NCI-H524 (cell line): ENCODE data around the gene TRAIP.
A peak's percentile ranks its signal among the peaks of the same experiment; 100 is the strongest.
"Not testable (repeated sequence)": the region's sequence is repeated elsewhere in the genome, so short reads cannot be mapped to it uniquely, and the experiment has no call there.

Source experiments
- DNase-seq, 2 experiments: peaks; one replicate each; lab custom pipeline; 2025; lab: John Stamatoyannopoulos, UW

The TRAIP gene

GRCh38 chr3:49856181-49857005 is at the start of gene TRAIP:
TSS of gene TRAIP (minus strand) at chr3:49856564. CDS start at chr3:49856453, 111 bp downstream.
- peak; percentile 96 to 97 for DNase-seq

DNA sequence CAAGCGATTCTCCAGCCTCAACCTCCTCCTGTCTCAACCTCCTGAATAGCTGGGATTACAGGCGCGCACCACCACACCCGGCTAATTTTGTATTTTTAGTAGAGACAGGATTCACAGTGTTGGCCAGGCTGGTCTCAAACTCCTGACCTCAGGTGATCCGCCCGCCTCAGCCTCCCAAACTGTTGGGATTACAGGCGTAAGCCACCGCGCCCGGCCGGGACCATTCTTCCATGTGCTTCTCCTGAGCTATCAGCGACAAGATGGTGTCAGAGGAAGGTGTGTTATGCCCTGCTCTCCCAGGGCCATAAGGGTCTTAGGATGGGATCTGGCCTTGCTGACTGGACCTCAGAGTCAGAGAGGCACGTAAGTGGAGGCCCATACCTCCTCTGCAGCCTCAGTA is 48.1 kb upstream of the TRAIP start:
- not testable (repeated sequence) for DNase-seq

DNA sequence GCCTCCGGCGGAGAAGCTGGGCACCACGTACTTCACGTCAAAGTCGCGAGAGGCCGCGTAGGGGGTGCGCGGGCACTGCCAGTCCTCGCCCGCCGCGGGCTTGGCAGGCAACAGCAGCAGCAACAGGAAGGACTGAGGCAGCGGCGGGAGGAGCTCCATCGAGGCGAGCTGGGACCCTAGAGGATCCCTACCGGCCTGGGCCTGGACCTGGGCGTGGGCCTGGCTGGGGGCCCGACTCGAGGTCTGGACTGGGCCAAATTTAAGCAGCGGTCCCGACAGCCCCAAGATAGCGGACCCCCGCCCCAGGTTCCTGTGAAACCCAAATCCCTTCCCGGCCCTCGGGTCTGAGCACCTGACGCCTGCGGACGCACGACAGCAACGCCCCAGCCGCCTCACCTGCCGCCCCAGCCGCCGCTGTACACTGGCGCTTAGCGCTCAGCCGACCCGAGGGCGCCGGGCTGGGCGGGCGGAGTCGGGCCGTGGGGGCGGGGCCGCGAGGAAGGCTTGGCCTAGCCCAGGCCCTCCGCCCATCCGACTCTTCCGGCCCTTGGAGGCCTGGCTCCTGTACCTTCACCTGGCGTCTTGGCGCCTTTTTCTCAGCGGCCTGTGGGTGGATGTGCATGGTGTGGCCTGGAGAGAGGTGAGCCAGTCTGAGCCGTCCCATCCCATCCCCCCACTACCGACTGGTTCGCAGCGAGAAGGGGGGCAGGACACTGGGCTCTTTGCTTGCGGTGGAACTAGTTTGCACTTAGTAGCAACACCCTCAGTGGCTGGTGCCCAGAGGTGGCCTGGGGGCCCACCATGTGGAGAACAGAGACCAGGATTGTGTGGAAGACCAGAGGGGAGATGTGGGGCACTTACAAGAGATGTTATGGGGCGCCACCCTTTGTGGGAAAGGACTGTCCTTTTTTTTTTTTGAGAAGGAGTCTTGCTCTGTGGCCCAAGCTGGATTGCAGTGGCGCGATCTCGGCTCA is 47.4 kb upstream of the TRAIP start, which contains the start of gene MST1R:
TSS of gene MST1R (minus strand) at position 423 of the 974 bp plus-strand sequence. CDS start at position 159, 264 bp downstream.
- no peak for DNase-seq

DNA sequence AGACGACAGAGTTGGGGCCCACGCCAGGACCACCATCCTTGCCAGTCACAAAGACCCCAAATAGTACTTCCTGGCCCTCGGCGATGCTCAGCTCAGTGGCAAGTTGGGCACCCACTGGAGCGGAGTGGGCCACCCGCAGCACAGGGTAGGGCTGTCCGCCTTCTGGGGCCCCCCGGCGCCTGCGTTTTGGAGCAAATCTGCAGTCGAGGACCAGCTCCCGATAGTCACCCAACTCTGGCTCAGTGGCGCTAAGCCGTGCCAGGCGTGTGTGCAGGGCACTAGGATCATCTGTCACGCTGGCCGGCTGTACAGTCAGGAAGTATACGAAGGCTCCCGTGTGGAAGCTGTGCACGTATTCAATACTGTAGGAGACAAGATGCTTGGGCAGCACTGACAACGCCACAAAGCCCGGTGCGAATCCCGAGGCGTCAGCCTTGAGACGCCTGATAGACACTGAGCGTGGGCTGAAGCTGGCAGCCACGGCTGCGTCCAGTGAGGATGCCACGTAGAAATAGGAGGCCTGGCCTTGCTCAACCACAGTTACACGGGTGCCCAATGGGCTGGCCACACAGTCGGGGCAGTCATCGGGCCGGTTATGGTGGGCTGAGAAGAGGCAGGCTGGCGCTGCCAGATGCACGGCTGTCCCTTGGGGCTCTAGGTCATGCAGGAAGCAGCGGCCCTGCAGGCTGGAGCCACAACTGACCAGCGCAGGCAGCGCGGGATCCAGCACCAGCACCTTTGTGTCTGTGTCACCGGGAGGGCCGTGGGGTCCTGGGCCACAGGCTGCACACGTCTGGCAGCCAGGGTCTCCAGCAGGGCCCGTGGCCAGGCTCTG is 46.4 kb upstream of the TRAIP start:
- no peak for DNase-seq

DNA sequence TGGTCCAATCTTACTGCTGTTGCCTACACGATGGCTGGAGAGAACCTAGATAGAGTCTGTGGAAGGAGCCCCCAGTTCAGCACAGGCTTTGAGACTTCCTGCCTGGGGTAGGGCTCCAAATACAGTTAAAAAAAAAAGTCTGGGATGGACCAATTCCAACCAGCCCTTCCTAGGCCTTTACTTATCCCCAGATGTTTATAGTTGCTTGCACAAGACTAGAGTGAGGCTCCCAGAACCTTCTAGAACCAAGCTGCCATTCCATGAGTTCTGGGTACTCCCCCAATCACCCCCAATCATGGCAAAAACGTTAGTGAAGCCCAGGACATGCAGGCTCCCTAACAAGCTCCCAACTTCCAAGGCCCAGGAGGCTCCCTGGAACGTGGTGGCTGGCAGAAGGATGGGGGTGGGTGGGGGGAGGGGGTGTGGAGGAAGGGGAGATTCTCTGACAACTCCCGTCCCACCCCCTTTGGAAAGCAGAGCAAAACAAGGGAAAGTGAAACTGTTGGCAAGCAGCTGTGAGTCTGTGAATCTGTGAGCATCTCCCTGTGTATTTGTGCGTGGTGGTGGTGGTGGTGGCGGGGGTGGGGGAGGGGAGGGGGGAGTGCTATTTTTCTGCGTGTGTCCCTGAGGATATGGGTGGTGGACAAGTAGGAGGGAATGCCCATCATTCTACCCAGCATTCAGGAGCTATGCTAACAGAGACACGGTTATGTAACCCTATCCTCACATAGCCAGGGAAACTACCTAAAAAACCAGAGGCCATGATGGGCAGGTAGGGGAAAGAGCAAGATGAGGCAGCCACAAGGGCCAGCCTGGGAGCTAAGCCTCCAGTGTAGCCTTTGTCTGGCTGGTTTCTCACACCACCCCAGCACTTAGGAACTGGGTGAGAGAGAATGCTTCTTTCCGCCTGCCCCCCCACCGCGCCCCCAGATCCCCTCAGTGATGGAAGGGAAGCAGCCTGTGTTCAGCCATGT is 45.3 kb upstream of the TRAIP start:
- DNase-seq = no peak

GRCh38 chr3:49900491-49901153 is 44.3 kb upstream of the TRAIP start:
- no peak for DNase-seq

- DNase-seq = peak; percentile 42 to 78
These were observed 43.5 kb upstream of the TRAIP start for GRCh38 chr3:49899815-49900214.

- DNase-seq = no peak
These were observed 42.6 kb upstream of the TRAIP start for GRCh38 chr3:49898991-49899390.

GRCh38 chr3:49896345-49896744 is 40.0 kb upstream of the TRAIP start:
- DNase-seq = no peak

GRCh38 chr3:49895791-49896190 is 39.4 kb upstream of the TRAIP start:
- DNase-seq = no peak

DNA sequence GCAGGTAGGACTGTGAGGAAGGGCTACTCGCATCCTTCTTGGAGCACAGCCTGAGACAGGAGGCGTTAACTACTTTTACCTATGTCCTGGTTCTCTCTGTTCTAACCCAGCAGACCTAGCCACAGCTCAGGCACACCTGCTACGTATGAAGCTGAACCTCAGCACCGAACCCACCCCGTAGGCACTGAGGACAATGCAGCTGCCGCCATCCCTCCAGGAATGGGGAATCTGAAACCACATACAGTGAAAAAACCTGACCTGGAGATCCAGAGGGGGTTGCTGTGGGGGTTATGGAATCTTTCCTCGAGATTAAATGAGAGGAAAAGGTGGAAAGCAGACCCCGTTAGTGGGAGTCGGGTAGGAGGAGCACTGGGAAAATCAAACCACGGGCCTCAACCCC is 32.9 kb upstream of the TRAIP start:
- no peak for DNase-seq

DNA sequence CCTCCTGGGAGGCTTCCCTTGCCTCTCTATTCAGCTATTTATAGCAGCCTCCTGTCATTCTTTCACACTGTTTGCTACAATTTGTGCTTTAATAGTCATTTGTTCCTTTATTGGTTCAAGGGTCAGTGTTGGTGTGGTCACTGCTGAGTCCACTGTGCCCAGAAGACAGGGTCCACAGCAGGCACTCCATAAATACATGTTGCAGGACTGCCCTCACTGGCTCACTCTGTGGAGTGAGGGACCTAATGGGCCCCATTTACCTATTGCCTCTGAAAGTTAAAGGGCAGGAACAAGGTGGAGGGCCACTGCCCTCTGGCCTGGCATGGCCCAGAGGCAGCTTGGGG is 30.5 kb upstream of the TRAIP start:
- no peak for DNase-seq

- no peak for DNase-seq
These were observed 27.6 kb upstream of the TRAIP start for GRCh38 chr3:49883998-49884397.

DNA sequence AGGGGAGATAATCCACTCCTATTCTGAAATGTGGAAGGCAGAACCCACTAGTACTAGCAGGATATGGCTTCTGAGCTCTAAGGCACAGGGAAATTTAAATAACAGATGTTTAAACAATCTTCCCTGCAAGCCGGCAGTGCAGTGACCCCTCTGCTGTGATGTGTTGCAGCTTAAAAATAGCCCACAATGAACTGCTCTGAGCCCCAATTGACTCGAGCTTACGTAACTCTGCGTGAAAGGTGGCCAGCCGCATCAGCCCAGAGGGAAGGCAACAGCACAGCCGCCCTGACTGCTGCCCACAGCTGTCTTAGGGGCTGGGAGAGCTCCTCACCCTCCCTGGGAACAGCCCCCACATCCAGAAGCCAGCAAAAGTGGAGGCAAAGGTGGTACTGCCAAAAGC is 25.8 kb upstream of the TRAIP start:
- peak in 1 of 2 experiments; percentile 10 for DNase-seq

DNA sequence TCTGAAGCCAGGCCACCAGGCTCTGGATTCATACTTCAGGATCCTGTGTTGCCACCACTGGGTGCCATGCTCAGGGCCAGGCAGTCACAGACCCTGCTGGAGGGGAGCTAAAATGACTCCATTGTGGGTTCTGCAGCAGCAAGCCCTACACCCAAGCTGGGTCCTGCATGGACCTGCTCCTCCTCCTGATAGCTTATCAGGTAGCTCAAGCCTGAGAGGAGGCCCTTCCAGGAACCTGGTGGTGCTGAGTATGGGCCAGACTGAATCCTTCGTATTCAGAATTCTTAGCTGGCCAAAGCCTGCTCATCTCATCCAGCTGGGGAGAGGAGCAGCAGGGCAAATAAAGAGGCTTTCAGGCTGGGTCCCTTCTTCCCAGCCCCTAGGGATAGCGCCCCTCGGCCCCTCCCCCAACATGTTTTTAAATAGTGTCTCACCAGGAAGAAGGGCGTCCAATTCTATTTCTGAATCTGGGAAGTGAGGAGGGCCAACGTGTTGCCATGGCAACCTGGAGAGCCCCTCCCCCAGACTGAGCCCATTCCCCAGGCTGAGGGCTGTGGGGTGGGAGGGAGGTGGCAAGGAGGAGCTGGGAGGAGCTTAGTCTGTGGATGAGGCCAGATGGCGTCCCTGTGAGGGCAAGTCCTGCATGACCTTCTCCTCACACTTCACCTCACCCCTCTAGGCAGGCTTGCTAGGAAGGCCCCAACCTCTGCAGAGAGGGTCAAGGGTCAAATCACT is 24.4 kb upstream of the TRAIP start:
- peak; percentile 36 to 81 for DNase-seq

- no peak for DNase-seq
These were observed 23.4 kb upstream of the TRAIP start for GRCh38 chr3:49879721-49880120.

GRCh38 chr3:49878686-49879085 is 22.3 kb upstream of the TRAIP start:
- no peak for DNase-seq

DNA sequence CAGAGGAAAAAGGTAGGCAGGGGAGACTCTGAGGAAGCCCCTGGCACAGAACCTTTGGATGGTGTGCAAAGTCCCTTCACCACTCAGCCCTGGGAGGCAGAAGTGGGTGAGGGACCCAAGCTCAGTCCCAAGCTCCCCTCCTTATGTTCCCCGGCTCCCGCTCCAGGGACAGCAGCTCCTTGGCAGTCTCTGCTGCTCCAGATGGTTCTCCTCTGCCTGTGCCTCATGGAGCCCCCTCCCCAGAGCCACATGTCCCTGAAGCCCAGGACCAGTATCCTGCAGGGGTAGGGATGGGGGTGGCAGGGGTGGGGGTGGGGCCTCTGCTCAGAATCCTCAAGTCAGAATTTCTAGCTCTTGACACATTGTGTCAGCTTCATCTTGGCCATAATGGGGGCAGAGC is 21.4 kb upstream of the TRAIP start:
- peak; percentile 28 to 75 for DNase-seq

DNA sequence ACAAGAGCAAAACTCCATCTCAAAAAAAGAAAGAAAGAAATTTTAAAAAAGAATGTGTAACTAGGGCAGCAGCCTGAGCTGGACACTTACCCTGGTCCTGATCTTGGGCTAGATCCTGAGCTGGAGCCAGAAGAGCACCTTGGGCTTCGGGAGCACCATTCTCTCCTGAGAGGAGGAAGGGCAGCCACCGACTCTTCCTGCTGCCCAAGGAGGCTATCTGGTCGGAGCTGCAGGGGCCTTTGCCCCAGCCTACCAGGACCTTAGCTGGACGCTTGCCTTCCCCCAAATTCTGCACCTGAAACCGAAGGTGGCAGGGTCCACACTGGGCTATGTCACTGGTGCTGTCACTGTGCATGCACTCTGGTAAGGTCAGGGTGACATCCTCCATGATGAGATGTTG is 20.2 kb upstream of the TRAIP start:
- DNase-seq = no peak
